ENCODE results near the gene KLRC3.
"Not testable (repeated sequence)": the region's sequence is repeated elsewhere in the genome, so short reads cannot be mapped to it uniquely, and the experiment has no call there.

GRCh38 chr12:10390991-10391390, 29.4 kb downstream of the KLRC3 start:
- not testable (repeated sequence) for TF ChIP-seq CTCF (IDR thresholded peaks at IDR 0.05; ENCODE audit: low read length); EZH2 (IDR thresholded peaks at IDR 0.05; ENCODE audit: borderline replicate concordance, low read length)

All from OCI-LY1 (cell line).